ENCODE data around the gene ACVRL1.

ACVRL1 gene

GRCh38 chr12:51907083-51907855 is at the start of gene ACVRL1:
TSS of gene ACVRL1 (plus strand) at chr12:51907504. CDS start at chr12:51912475, 4,971 bp downstream.
- DNase-seq: no peak

- DNase-seq: no peak
Observed at GRCh38 chr12:51860986-51861385, 46.3 kb upstream of the ACVRL1 start.

GRCh38 chr12:51862947-51863346 is 44.4 kb upstream of the ACVRL1 start:
- DNase-seq: no peak

GRCh38 chr12:51863363-51863932 is 43.9 kb upstream of the ACVRL1 start:
- DNase-seq: no peak

GRCh38 chr12:51863933-51864832 is 43.1 kb upstream of the ACVRL1 start:
- DNase-seq: peak in 1 of 2 experiments; percentile 32

GRCh38 chr12:51864833-51865670 is 42.3 kb upstream of the ACVRL1 start:
- DNase-seq: no peak

- DNase-seq: no peak
Observed at GRCh38 chr12:51865757-51866270, 41.5 kb upstream of the ACVRL1 start.

- DNase-seq: no peak
Observed at GRCh38 chr12:51866324-51866723, 41.0 kb upstream of the ACVRL1 start.

GRCh38 chr12:51866762-51867161 is 40.5 kb upstream of the ACVRL1 start:
- DNase-seq: no peak

- no peak for DNase-seq
Observed at GRCh38 chr12:51867371-51867770, 39.9 kb upstream of the ACVRL1 start.

- no peak for DNase-seq
Observed at GRCh38 chr12:51867796-51868428, 39.4 kb upstream of the ACVRL1 start.

GRCh38 chr12:51868821-51869495 is 38.3 kb upstream of the ACVRL1 start:
- DNase-seq: no peak

- DNase-seq: no peak
Observed at GRCh38 chr12:51869496-51869865, 37.8 kb upstream of the ACVRL1 start.

- DNase-seq: no peak
Observed at GRCh38 chr12:51869931-51870330, 37.4 kb upstream of the ACVRL1 start.

- DNase-seq: no peak
Observed at GRCh38 chr12:51870504-51870903, 36.8 kb upstream of the ACVRL1 start.

- DNase-seq: no peak
Observed at GRCh38 chr12:51871126-51871525, 36.2 kb upstream of the ACVRL1 start.

GRCh38 chr12:51871918-51872688 is 35.2 kb upstream of the ACVRL1 start:
- DNase-seq: no peak

GRCh38 chr12:51872689-51872981 is 34.7 kb upstream of the ACVRL1 start:
- DNase-seq: no peak

GRCh38 chr12:51873251-51873994 is 33.9 kb upstream of the ACVRL1 start:
- no peak for DNase-seq

GRCh38 chr12:51874000-51874399 is 33.3 kb upstream of the ACVRL1 start:
- no peak for DNase-seq
